GM12874 (cell line): ENCODE results near the gene DISC1.

Experiments
- TF ChIP-seq, protein P1 (sequence below): IDR thresholded peaks from 2 replicates; pipeline ENCODE4 v1.5.1; 2011; ENCODE audit warnings: low read depth, mild to moderate bottlenecking, control low read depth, low read length, moderate library complexity; ENCODE audit not compliant: insufficient read depth

DISC1 gene

GRCh38 chr1:231953660-231954059, 327.1 kb downstream of the DISC1 start:
- TF ChIP-seq, protein P1, sequence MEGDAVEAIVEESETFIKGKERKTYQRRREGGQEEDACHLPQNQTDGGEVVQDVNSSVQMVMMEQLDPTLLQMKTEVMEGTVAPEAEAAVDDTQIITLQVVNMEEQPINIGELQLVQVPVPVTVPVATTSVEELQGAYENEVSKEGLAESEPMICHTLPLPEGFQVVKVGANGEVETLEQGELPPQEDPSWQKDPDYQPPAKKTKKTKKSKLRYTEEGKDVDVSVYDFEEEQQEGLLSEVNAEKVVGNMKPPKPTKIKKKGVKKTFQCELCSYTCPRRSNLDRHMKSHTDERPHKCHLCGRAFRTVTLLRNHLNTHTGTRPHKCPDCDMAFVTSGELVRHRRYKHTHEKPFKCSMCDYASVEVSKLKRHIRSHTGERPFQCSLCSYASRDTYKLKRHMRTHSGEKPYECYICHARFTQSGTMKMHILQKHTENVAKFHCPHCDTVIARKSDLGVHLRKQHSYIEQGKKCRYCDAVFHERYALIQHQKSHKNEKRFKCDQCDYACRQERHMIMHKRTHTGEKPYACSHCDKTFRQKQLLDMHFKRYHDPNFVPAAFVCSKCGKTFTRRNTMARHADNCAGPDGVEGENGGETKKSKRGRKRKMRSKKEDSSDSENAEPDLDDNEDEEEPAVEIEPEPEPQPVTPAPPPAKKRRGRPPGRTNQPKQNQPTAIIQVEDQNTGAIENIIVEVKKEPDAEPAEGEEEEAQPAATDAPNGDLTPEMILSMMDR, result no peak

DNA sequence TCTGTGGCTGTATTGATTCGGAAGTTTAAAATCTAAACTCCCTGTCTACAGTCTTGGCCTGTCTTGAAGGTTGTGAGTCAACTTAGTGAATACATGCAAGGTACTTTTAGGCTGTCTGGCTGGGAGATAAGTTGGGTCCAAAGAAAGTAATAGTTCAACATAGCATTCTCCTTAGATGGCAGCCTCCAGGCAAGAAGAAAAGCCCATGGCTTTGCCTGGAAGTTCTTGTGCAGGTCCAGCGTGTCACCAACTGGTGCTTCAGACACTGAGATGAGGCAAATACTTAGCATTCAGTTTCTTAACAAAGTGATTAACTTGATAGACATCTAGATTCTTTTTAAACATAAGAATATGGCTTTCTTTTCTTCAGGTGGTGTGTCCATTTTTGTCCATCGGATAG, 328.2 kb downstream of the DISC1 start:
- TF ChIP-seq, protein P1, result no peak

DNA sequence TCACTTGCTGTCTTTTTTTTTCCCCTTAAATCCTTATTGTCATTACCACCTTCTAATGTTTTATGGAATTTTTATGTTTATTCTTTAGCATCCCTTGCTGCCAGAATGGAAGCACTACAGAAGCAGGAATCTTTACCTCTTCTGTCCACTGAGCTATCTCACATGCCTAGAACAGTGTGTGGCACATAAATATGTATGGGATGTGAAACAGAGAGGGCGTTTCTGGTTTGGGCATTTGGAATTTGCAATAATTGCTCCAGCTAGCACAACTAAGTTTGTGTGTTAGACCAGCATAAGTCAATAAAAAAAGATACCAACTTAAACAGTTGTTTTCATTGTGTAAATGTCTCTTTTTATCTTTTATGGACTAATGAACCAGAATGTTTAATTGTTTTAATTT, 330.8 kb downstream of the DISC1 start:
- TF ChIP-seq, protein P1, result no peak

DNA sequence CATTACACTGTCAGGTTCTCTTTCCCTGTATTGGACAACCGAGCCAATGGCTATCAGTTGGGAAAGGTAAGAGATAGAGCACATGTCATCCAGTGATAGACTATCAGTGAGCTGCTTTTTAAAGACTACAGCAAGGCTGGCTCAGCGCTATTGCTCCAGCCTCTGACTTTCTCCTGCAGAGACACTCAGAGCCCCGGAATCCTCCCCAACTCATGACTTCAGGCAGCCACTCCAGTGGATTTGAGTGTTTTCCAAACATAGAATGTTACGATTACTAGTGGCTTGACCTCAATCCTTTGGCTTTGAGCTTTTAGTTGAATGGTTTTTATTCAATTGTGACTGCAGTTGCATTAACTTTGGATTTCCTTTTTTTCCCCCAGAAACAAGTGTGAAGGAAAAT, 331.9 kb downstream of the DISC1 start:
- TF ChIP-seq, protein P1, result no peak

GRCh38 chr1:231959225-231959884, 332.8 kb downstream of the DISC1 start:
- TF ChIP-seq, protein P1, result no peak

DNA sequence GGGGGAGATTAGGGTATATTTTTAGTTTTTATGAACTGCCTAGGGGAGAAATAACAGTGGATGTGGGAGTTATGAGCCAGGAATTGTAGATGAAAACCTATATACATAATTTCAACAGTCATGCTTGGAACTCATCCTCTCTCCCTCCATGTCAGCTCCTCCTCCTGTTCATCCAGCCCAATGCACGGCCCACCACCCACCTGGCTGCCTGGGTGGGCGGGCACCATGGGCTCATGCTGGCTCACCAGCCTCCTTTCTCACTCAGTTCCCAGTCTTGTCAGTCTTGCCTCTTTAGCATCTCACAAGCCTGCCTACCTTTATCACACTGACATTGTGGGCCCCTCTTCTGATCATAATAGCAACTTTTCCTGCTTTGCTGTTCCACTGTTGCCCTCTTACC, 336.0 kb downstream of the DISC1 start:
- TF ChIP-seq, protein P1, result no peak

GRCh38 chr1:231964241-231964640, 337.7 kb downstream of the DISC1 start:
- TF ChIP-seq, protein P1, result no peak
